Measurements from ENCODE around the gene FAM120B. TPM values are rescaled to one million over a fixed set of nuclear protein-coding genes. Genes with fewer than 3 reads are reported as not detected.

The FAM120B gene
- polyA plus RNA-seq, 1 experiment: 8.8 TPM

DNA sequence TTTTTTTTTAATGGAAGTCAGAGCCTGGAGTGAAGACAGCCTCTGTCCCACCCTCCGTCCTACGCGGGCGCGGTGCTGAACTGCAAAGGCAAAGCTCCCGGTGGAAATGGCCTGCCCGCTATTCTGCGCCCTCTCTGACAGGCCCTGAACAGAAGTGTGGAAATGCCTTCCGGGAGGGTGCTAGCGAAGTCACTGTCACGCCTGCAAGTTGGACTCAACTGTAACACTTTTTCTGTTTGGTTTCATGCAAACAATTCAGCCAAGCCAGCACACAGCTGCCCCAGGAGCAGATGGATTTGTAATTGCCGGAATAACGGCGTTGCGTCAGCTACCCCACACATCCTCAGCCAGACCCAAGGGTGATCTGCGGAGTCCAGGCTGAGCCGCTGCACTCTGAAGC lies 138.9 kb downstream of the FAM120B start:
- TF ChIP-seq, protein P1, sequence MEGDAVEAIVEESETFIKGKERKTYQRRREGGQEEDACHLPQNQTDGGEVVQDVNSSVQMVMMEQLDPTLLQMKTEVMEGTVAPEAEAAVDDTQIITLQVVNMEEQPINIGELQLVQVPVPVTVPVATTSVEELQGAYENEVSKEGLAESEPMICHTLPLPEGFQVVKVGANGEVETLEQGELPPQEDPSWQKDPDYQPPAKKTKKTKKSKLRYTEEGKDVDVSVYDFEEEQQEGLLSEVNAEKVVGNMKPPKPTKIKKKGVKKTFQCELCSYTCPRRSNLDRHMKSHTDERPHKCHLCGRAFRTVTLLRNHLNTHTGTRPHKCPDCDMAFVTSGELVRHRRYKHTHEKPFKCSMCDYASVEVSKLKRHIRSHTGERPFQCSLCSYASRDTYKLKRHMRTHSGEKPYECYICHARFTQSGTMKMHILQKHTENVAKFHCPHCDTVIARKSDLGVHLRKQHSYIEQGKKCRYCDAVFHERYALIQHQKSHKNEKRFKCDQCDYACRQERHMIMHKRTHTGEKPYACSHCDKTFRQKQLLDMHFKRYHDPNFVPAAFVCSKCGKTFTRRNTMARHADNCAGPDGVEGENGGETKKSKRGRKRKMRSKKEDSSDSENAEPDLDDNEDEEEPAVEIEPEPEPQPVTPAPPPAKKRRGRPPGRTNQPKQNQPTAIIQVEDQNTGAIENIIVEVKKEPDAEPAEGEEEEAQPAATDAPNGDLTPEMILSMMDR (IDR thresholded peaks at IDR 0.05; ENCODE audit: insufficient read depth, low read depth, low read length): no peak
- Histone ChIP-seq H3K27me3 (ENCODE audit: control insufficient read depth, insufficient read depth, low read length) (no peaks in the 10 kb centered on the region; the same call in 1 of the 2 replicates), H3K4me3 (ENCODE audit: low read depth, low read length) (no peak overlapping the region), H3K36me3 (ENCODE audit: control insufficient read depth, insufficient read depth, low read length) (no peaks in the 10 kb centered on the region)
- DNase-seq (ENCODE audit: low read depth): no peak
- POLR2A ChIA-PET: no interaction called here
- CTCF ChIA-PET: interaction anchor here (1.8 kb wide), 1 partner anchor 16 kb away, joined by 6 read pairs; no protein-coding TSS in a partner anchor

DNA sequence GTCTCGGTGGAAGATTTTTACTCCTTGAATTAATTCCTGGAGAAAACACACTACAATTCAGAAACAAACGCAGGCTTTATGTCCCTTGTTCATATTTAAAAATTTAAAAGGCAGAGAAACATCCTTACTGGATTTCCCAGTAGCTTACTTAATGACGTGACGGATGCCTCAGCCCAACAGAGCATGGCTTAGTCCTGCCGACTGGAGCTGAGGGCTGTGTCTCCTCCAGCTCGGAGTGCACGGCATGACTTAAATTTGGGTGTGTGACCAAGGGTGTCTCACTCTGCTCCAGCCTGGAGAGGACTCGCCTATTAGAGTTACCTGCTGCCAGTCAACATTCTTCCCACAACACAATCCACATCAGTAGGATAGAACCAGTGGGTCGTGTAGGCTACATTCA lies 139.4 kb downstream of the FAM120B start:
- DNase-seq (ENCODE audit: low read depth): no peak

GRCh38 chr6:170446841-170447560 lies 140.4 kb downstream of the FAM120B start:
- CTCF ChIA-PET: interaction anchor here (0.7 kb wide), 1 partner anchor 71 kb away, joined by 3 read pairs; no protein-coding TSS in a partner anchor

More for the DNA sequence above, 139.4 kb downstream of the FAM120B start:
- Histone ChIP-seq H3K4me3 (ENCODE audit: low read depth, low read length) (no peak overlapping the region), H3K27me3 (ENCODE audit: control insufficient read depth, insufficient read depth, low read length) (no peaks in the 10 kb centered on the region; the same call in 1 of the 2 replicates), H3K36me3 (ENCODE audit: control insufficient read depth, insufficient read depth, low read length) (no peaks in the 10 kb centered on the region)
- POLR2A ChIA-PET: no interaction called here
- CTCF ChIA-PET: interaction anchor here (1.8 kb wide), 1 partner anchor 16 kb away, joined by 6 read pairs; no protein-coding TSS in a partner anchor
- TF ChIP-seq, protein P1 (IDR thresholded peaks at IDR 0.05; ENCODE audit: insufficient read depth, low read depth, low read length): no peak

GRCh38 chr6:170447561-170447930 lies 141.0 kb downstream of the FAM120B start:
- DNase-seq (ENCODE audit: low read depth): no peak
- TF ChIP-seq, protein P1 (IDR thresholded peaks at IDR 0.05; ENCODE audit: insufficient read depth, low read depth, low read length): no peak
- Histone ChIP-seq H3K36me3 (ENCODE audit: control insufficient read depth, insufficient read depth, low read length) (no peaks in the 10 kb centered on the region), H3K27me3 (ENCODE audit: control insufficient read depth, insufficient read depth, low read length) (no peaks in the 10 kb centered on the region; the same call in 1 of the 2 replicates), H3K4me3 (ENCODE audit: low read depth, low read length) (no peak overlapping the region)
- ChIA-PET POLR2A (no interaction called here), CTCF (interaction anchor here (0.7 kb wide), 1 partner anchor 70 kb away, joined by 3 read pairs; no protein-coding TSS in a partner anchor)

More at GRCh38 chr6:170446841-170447560, 140.4 kb downstream of the FAM120B start:
- Histone ChIP-seq H3K27me3 (ENCODE audit: control insufficient read depth, insufficient read depth, low read length) (no peaks in the 10 kb centered on the region; the same call in 1 of the 2 replicates), H3K36me3 (ENCODE audit: control insufficient read depth, insufficient read depth, low read length) (no peaks in the 10 kb centered on the region), H3K4me3 (ENCODE audit: low read depth, low read length) (no peak overlapping the region)
- no peak for DNase-seq (ENCODE audit: low read depth)
- TF ChIP-seq, protein P1 (IDR thresholded peaks at IDR 0.05; ENCODE audit: insufficient read depth, low read depth, low read length): no peak
- POLR2A ChIA-PET: no interaction called here

DNA sequence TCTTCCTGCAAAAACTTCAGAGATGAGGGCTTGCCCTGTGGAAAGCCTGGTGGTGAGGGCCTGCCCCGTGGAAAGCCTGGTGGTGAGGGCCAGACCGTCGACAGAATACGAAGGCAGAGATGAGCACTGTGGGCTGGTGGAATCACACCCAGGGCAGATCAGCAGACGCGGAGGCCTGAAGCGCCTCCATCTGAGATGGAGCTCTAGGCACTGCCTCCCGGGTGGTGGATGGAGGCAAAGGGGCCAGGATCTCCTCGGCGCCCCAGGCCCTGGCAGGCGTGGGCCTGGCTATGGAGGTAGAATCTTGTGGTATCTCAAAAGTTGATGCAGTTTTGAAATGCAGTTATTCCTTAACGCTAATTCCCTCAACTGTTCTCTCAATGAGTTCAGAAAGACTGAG lies 141.8 kb downstream of the FAM120B start:
- no peaks in the 10 kb centered on the region for H3K36me3 ChIP-seq (ENCODE audit: control insufficient read depth, insufficient read depth, low read length)
- POLR2A ChIA-PET: no interaction called here
- CTCF ChIA-PET: no interaction called here
- DNase-seq (ENCODE audit: low read depth): no peak
- no peaks in the 10 kb centered on the region; the same call in 1 of the 2 replicates for H3K27me3 ChIP-seq (ENCODE audit: control insufficient read depth, insufficient read depth, low read length)
- no peak overlapping the region for H3K4me3 ChIP-seq (ENCODE audit: low read depth, low read length)
- TF ChIP-seq, protein P1 (IDR thresholded peaks at IDR 0.05; ENCODE audit: insufficient read depth, low read depth, low read length): no peak
